IMR-90 (cell line): ENCODE results near the gene AKR7A2. TPM values are rescaled to one million over a fixed set of nuclear protein-coding genes. Genes with fewer than 3 reads are reported as not detected.
"Not testable (repeated sequence)": the region's sequence is repeated elsewhere in the genome, so short reads cannot be mapped to it uniquely, and the experiment has no call there.

Experiments used
- ATAC-seq: fragments of 200-7000 bp; cut with Tn5 transposase; 2 replicates; pipeline ENCODE4 v1.9.1; 2020; ENCODE audit warnings: low read depth, mild to moderate bottlenecking, moderate library complexity
- BruUV-seq: library from RNA; stranded (reverse); fragments of 400-500 nt; replicated peaks from 2 replicates; lab custom pipeline; 2021; lab: Mats Ljungman, UMichigan
- CTCF ChIA-PET: fragments of 300-600 bp; formaldehyde crosslinking; extraction: SDS; loops from one replicate; lab custom pipeline; 2021; ENCODE audit warnings: antibody characterized with exemption; lab: Yijun Ruan, JAX
- POLR2A ChIA-PET: fragments of 300-600 bp; sonication (Branson Sonifier 250); formaldehyde crosslinking; loops from one replicate; lab custom pipeline; 2022; ENCODE audit warnings: antibody characterized with exemption; ENCODE audit not compliant: unreplicated experiment; lab: Charles Lee
- DNase-seq: peaks from one replicate; pipeline ENCODE4 v3.0.0; 2013
- H2AFZ ChIP-seq: replicated peaks from 2 replicates; pipeline ENCODE3; 2013; ENCODE audit warnings: low read length, mild to moderate bottlenecking; ENCODE audit not compliant: poor library complexity
- H2AK5ac ChIP-seq: 2 replicates; pipeline ENCODE4 v1.6.1; 2013; ENCODE audit warnings: low read depth, low read length, inconsistent platforms
- H2AK9ac ChIP-seq: replicated peaks from 2 replicates; pipeline ENCODE3; 2013; ENCODE audit warnings: mild to moderate bottlenecking, low read depth, low read length, moderate library complexity; ENCODE audit not compliant: poor library complexity
- H2BK120ac ChIP-seq: 2 replicates; pipeline ENCODE4 v1.6.1; 2013; ENCODE audit warnings: low read depth, low read length, inconsistent platforms
- H2BK15ac ChIP-seq: 3 replicates; pipeline ENCODE4 v1.6.1; 2013; ENCODE audit warnings: low read depth, low read length, inconsistent platforms
- H2BK20ac ChIP-seq: 2 replicates; pipeline ENCODE4 v1.6.1; 2013; ENCODE audit warnings: low read depth, mild to moderate bottlenecking, inconsistent platforms, low read length, moderate library complexity
- H2BK5ac ChIP-seq: 2 replicates; pipeline ENCODE4 v1.6.1; 2013; ENCODE audit warnings: mild to moderate bottlenecking, low read depth, low read length, inconsistent platforms; ENCODE audit not compliant: poor library complexity, severe bottlenecking
- H3K14ac ChIP-seq: replicated peaks from 2 replicates; pipeline ENCODE4 v1.6.1; 2013; ENCODE audit warnings: low read depth, low read length, inconsistent platforms
- H3K18ac ChIP-seq: 2 replicates; pipeline ENCODE4 v1.6.1; 2013; ENCODE audit warnings: low read depth, low read length, control low read depth
- H3K23ac ChIP-seq: 2 replicates; pipeline ENCODE4 v1.6.1; 2013; ENCODE audit warnings: low read depth, low read length, inconsistent platforms
- H3K27ac ChIP-seq: 2 replicates; pipeline ENCODE4 v1.5.1; 2013; ENCODE audit warnings: mild to moderate bottlenecking, control low read depth, low read length; ENCODE audit not compliant: insufficient read depth
- H3K27me3 ChIP-seq: 2 replicates; pipeline ENCODE4 v1.6.1; 2013; ENCODE audit warnings: low read length; ENCODE audit not compliant: control insufficient read depth, insufficient read depth
- H3K36me3 ChIP-seq: 2 replicates; pipeline ENCODE4 v1.6.1; 2013; ENCODE audit warnings: low read length, mixed read lengths; ENCODE audit not compliant: control insufficient read depth, insufficient read depth
- H3K4ac ChIP-seq: 2 replicates; pipeline ENCODE4 v1.6.1; 2013; ENCODE audit warnings: low read depth, low read length, inconsistent platforms
- H3K4me1 ChIP-seq: 2 replicates; pipeline ENCODE4 v1.6.1; 2013; ENCODE audit warnings: low read length, mixed read lengths; ENCODE audit not compliant: control insufficient read depth, insufficient read depth
- H3K4me2 ChIP-seq: 2 replicates; pipeline ENCODE4 v1.6.1; 2013; ENCODE audit warnings: low read depth, mild to moderate bottlenecking, control low read depth, low read length, moderate library complexity
- H3K4me3 ChIP-seq: 2 replicates; pipeline ENCODE4 v1.5.1; 2013; ENCODE audit warnings: low read depth, mild to moderate bottlenecking, control low read depth, low read length, moderate library complexity; ENCODE audit not compliant: insufficient read depth
- H3K56ac ChIP-seq: 2 replicates; pipeline ENCODE4 v1.6.1; 2013; ENCODE audit warnings: low read length, inconsistent platforms; ENCODE audit not compliant: insufficient read depth; ENCODE audit errors: extremely low read depth
- H3K79me1 ChIP-seq, 2 experiments: 2 replicates each; pipeline ENCODE4 v1.6.1; 2013; ENCODE audit warnings: low read length in 2 of 2, inconsistent platforms in 1 of 2, low read depth in 1 of 2
- H3K9ac ChIP-seq: 2 replicates; pipeline ENCODE4 v1.6.1; 2013; ENCODE audit warnings: low read depth, low read length, control low read depth
- H3K9me1 ChIP-seq: 2 replicates; pipeline ENCODE4 v1.6.1; 2013; ENCODE audit warnings: low read length, inconsistent platforms; ENCODE audit not compliant: insufficient read depth
- H3K9me3 ChIP-seq: 2 replicates; pipeline ENCODE4 v1.6.1; 2013; ENCODE audit warnings: low read length; ENCODE audit not compliant: control insufficient read depth, insufficient read depth
- H4K20me1 ChIP-seq: 2 replicates; pipeline ENCODE4 v1.6.1; 2013; ENCODE audit warnings: low read length, inconsistent platforms; ENCODE audit not compliant: insufficient read depth
- H4K5ac ChIP-seq: 2 replicates; pipeline ENCODE4 v1.6.1; 2013; ENCODE audit warnings: mild to moderate bottlenecking, low read depth, low read length, control low read depth
- H4K8ac ChIP-seq, 2 experiments: 2 replicates each; pipeline ENCODE4 v1.6.1; 2013; ENCODE audit warnings: low read depth in 2 of 2, low read length in 2 of 2, control low read depth in 1 of 2, inconsistent platforms in 1 of 2
- H4K91ac ChIP-seq: 2 replicates; pipeline ENCODE4 v1.6.1; 2013; ENCODE audit warnings: low read depth, low read length, inconsistent platforms; ENCODE audit not compliant: insufficient read depth
- WGBS, 2 experiments: methylation state at CpG; one replicate each; pipeline versions ENCODE4 v1.1.5 to v1.1.7; 2013; ENCODE audit warnings: missing lambda C conversion rate in 2 of 2; ENCODE audit not compliant: insufficient read length in 1 of 2; ENCODE audit errors: extremely low coverage in 2 of 2; 5-methylcytosine and 5-hydroxymethylcytosine counted together
- dilution Hi-C: fragments of 300-500 bp; cut with HindIII; formaldehyde crosslinking; loops from one replicate; pipeline ENCODE4 v1.14.3; 2018; ENCODE audit warnings: low sequenced_read_pairs; ENCODE audit not compliant: unreplicated experiment
- in situ Hi-C: fragments of 300-500 bp; cut with MboI; formaldehyde crosslinking; loops from 3 replicates; pipeline ENCODE4 v1.14.3; 2019; ENCODE audit warnings: low sequenced_read_pairs, inconsistent platforms, mixed read lengths
- intact Hi-C: fragments of 100-400 bp; cut with micrococcal nuclease; formaldehyde crosslinking; loops from 2 replicates; pipeline ENCODE4 v1.10.0; 2022
- polyA plus RNA-seq, 3 experiments: library from polyadenylated mRNA; depleted of rRNA; stranded (reverse); fragments of >200 nt; gene quantifications; 2 replicates each; pipeline ENCODE4 v1.2.3, GENCODE V29; 2012; ENCODE audit warnings: low replicate concordance in 1 of 3
- total RNA-seq: library from RNA; depleted of rRNA; stranded (reverse); fragments of >200 nt; gene quantifications from 2 replicates; pipeline ENCODE4 v1.2.3, GENCODE V29; 2012

AKR7A2 gene
- total and polyA plus RNA-seq, 2 of the 4 experiments (the other 2 are of a cell fraction) = 55.8 to 60.2 TPM

DNA sequence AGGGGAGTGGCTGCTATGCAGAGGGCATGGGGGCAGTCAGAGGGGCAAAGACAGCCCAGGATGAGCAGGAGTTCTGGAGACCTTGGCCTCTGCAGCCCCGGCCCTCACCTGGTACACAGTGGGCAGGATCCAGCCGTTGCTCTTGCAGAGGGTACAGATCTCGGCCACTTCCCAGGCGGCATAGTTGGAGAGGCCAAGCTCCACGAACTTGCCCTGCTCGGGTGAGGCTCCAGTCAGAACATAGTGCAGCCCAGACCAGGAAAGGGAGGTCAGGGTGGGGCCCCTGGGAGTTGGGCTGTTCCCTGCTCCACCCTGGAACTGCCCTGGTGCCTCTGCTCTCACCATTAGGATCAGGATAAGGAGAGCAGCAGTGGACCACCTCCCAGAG lies 41.6 kb downstream of the AKR7A2 start:
- H3K23ac ChIP-seq, H3K9ac ChIP-seq, H2BK5ac ChIP-seq, H3K4me2 ChIP-seq, H3K9me3 ChIP-seq, H4K5ac ChIP-seq, H3K36me3 ChIP-seq, H2BK120ac ChIP-seq, H3K56ac ChIP-seq, H3K27me3 ChIP-seq, H3K79me1 ChIP-seq, CTCF ChIA-PET, H4K20me1 ChIP-seq, BruUV-seq, POLR2A ChIA-PET, in situ Hi-C loops, ATAC-seq, H2AK5ac ChIP-seq, H3K4me3 ChIP-seq, H3K14ac ChIP-seq, H3K4ac ChIP-seq, H3K27ac ChIP-seq, H2AK9ac ChIP-seq, H3K9me1 ChIP-seq, intact Hi-C loops, H2BK15ac ChIP-seq, H3K4me1 ChIP-seq, H4K8ac ChIP-seq, DNase-seq, dilution Hi-C loops, H2AFZ ChIP-seq, H3K18ac ChIP-seq, H2BK20ac ChIP-seq, H4K91ac ChIP-seq: not testable (repeated sequence)
- 93% methylated on average over 3 of the region's 6 CpGs; no CpG with 5 or more reads in 1 of the 2 experiments for WGBS, 2 experiments

DNA sequence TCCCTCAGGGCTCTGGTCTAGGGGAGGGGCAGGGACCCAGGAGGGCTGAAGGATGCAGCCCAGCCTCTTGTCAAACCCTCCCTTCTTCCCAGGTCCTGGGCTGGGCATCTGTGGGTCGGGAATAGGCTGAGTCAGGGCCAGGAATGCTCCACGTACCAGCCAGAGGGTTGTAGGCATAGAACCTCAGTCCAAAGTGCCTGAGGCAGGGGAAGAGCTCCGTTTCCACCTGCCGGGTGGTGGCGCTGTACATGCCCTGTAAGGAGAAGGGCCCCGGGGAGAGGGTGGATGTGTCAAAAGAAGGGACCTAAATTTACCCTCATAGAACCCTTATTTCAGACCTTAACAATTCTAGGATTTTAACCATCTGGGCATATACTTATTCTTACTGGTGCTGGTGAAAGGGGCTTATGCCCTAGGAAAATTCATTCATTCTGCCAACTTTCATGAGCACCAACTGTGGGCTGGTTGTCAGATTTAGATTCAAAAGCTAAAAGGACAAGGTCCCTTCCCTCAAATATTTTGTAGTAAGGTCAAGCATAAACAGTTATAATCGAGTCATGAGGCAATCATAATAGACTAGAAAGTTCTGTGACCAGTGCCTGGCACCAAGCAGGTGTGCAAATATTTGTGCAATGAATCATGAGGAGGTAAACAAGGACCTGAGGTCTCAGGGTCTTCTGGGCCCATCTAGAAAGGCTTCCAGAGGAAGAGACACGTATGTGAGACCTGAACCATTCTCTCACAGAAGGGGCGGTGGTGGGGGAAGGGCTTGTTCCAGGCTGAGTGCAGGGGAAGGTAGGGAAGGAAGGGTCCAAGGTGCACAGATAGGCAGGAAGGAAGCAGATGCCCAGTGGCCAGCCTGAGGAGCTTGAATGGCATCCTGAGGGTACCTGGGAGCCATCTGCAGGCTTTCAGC lies 42.3 kb downstream of the AKR7A2 start:
- DNase-seq, CTCF ChIA-PET, BruUV-seq, H3K36me3 ChIP-seq, H3K4me1 ChIP-seq, H3K23ac ChIP-seq, in situ Hi-C loops, H2BK20ac ChIP-seq, H3K27ac ChIP-seq, H4K20me1 ChIP-seq, H3K4me2 ChIP-seq, H4K91ac ChIP-seq, H4K5ac ChIP-seq, H4K8ac ChIP-seq, H3K27me3 ChIP-seq, H3K56ac ChIP-seq, H2AK9ac ChIP-seq, H3K4me3 ChIP-seq, dilution Hi-C loops, H3K9ac ChIP-seq, H2BK15ac ChIP-seq, ATAC-seq, H3K79me1 ChIP-seq, H2AK5ac ChIP-seq, H3K9me3 ChIP-seq, H3K4ac ChIP-seq, H2AFZ ChIP-seq, intact Hi-C loops, H3K14ac ChIP-seq, H2BK120ac ChIP-seq, H3K9me1 ChIP-seq, POLR2A ChIA-PET, H2BK5ac ChIP-seq, H3K18ac ChIP-seq: not testable (repeated sequence)
- WGBS, 2 experiments = no CpG with 5 or more reads among the region's 9 CpGs
